Common myeloid progenitor, CD34-positive (primary cell): ENCODE data around the gene IQCE.
"Not testable (repeated sequence)": the region's sequence is repeated elsewhere in the genome, so short reads cannot be mapped to it uniquely, and the experiment has no call there.

Source experiments
- CTCF ChIA-PET: fragments of 350-600 bp; sonication (Branson Sonifier 250); formaldehyde crosslinking; loops from one replicate; lab custom pipeline; 2021; ENCODE audit warnings: antibody characterized with exemption; lab: Charles Lee
- POLR2A ChIA-PET: fragments of 350-600 bp; sonication (Branson Sonifier 250); formaldehyde crosslinking; loops from one replicate; lab custom pipeline; 2021; ENCODE audit warnings: antibody characterized with exemption; lab: Charles Lee
- DNase-seq, 3 donors: peaks; one replicate each; pipeline versions ENCODE4 v3.0.0 to v3.0.0-alpha.2; 2013
- H3K27ac ChIP-seq, 2 experiments: 1 replicate in 1 of 2; 2 replicates in 1 of 2; pipeline ENCODE4 v1.7.0; 2013; ENCODE audit warnings: inconsistent platforms in 2 of 2, low read length in 2 of 2, mild to moderate bottlenecking in 2 of 2, low read depth in 1 of 2, moderate library complexity in 1 of 2; ENCODE audit not compliant: severe bottlenecking in 2 of 2, insufficient read depth in 1 of 2, poor library complexity in 1 of 2
- H3K27me3 ChIP-seq, 5 experiments: replicated peaks in 2 of 5; 1 replicate in 3 of 5; 2 replicates in 2 of 5; pipeline versions ENCODE4 v1.6.1 to v1.7.0; 2013; ENCODE audit warnings: low read length in 4 of 5, mild to moderate bottlenecking in 2 of 5, moderate library complexity in 2 of 5, inconsistent platforms in 1 of 5; ENCODE audit not compliant: insufficient read depth in 5 of 5, control insufficient read depth in 4 of 5
- H3K36me3 ChIP-seq, 4 experiments: 1 replicate in 2 of 4; 2 replicates in 2 of 4; pipeline versions ENCODE4 v1.6.1 to v1.7.0; 2013; ENCODE audit warnings: low read length in 3 of 4, control low read depth in 1 of 4, mild to moderate bottlenecking in 1 of 4; ENCODE audit not compliant: control insufficient read depth in 4 of 4, insufficient read depth in 4 of 4
- H3K4me1 ChIP-seq, 4 experiments: 1 replicate in 3 of 4; 2 replicates in 1 of 4; pipeline versions ENCODE4 v1.6.1 to v1.7.1; 2013; ENCODE audit warnings: low read length in 3 of 4, mild to moderate bottlenecking in 3 of 4, control low read depth in 1 of 4, inconsistent platforms in 1 of 4, moderate library complexity in 1 of 4; ENCODE audit not compliant: control insufficient read depth in 4 of 4, insufficient read depth in 4 of 4; ENCODE audit errors: control extremely low read depth in 1 of 4
- H3K4me3 ChIP-seq, 7 experiments: 1 replicate in 4 of 7; 2 replicates in 3 of 7; pipeline versions ENCODE4 v1.5.1 to v1.7.0; 2013; ENCODE audit warnings: mild to moderate bottlenecking in 7 of 7, low read length in 6 of 7, moderate library complexity in 6 of 7, inconsistent platforms in 2 of 7, low read depth in 2 of 7, control low read depth in 1 of 7; ENCODE audit not compliant: insufficient read depth in 4 of 7, control insufficient read depth in 1 of 7; ENCODE audit errors: extremely low read depth in 1 of 7
- H3K9me3 ChIP-seq, 5 experiments: 1 replicate in 4 of 5; 2 replicates in 1 of 5; pipeline versions ENCODE4 v1.6.1 to v1.7.1; 2013; ENCODE audit warnings: low read length in 4 of 5, mild to moderate bottlenecking in 2 of 5, inconsistent platforms in 1 of 5, low read depth in 1 of 5, moderate library complexity in 1 of 5; ENCODE audit not compliant: control insufficient read depth in 4 of 5, insufficient read depth in 2 of 5; ENCODE audit errors: control extremely low read depth in 1 of 5
- WGBS: methylation state at CpG from one replicate; pipeline ENCODE4 v1.1.5; 2013; ENCODE audit not compliant: insufficient coverage; 5-methylcytosine and 5-hydroxymethylcytosine counted together

The IQCE gene

DNA sequence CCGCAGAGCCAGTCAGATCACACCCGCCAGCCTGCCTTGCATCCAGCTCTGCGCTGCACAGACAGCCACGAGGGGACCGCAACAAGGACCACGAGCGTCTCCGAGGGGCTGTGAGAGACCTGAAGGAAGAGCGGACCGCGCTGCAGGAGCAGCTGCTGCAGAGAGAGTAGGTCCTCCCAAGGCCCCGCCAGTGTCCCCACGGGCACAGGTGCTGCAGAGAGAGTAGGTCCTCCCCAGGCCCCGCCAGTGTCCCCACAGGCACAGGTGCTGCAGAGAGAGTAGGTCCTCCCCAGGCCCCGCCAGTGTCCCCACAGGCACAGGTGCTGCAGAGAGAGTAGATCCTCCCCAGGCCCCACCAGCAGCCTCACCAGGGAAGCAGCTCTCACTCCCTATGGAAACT is 31.2 kb downstream of the IQCE start:
- H3K4me1 ChIP-seq, H3K9me3 ChIP-seq, H3K4me3 ChIP-seq, H3K27ac ChIP-seq, H3K27me3 ChIP-seq, DNase-seq: not testable (repeated sequence)
- CTCF ChIA-PET: interaction anchor here (0.8 to 2.1 kb wide), 4 partner anchors 10 to 139 kb away, joined by 3 to 9 read pairs (median 3); no protein-coding TSS in a partner anchor
- peaks cover 4 to 25% (median 15%) of the 10 kb centered on the region in 4 experiments for H3K36me3 ChIP-seq
- WGBS: 98% methylated on average over 9 of the region's 15 CpGs
- POLR2A ChIA-PET: interaction anchor here (0.6 kb wide), 1 partner anchor 60 kb away, joined by 3 read pairs; no protein-coding TSS in a partner anchor

DNA sequence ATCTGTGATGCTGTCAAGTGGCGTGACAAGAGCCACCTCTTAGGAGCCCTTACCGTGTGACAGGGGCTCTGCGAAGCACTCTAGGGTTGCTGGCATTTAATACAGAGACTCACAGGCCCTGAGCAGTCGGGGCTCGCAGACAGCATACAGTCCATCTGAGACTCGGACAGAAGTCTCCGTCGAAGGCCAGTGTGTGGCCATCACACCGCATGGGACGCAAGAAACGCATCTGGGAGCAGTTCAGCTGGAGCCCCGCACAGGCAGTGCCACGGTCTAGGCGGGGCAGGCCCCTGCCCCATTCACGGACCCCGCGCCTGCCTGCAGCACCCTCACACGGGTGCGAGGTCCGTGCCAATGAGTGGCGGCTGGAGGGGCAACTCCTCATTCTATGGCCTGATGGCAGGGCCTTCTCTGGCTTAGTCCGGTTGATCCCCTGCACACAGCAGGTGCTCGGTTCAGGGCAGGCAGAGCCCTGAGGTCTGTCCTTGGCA is 33.6 kb downstream of the IQCE start:
- no peaks in the 10 kb centered on the region for H3K27me3 ChIP-seq
- no peaks in the 10 kb centered on the region for H3K4me1 ChIP-seq
- 96% methylated on average over 23 of the region's 23 CpGs for WGBS
- H3K9me3 ChIP-seq: no peaks in the 10 kb centered on the region
- H3K36me3 ChIP-seq: peaks cover 2 to 28% (median 12%) of the 10 kb centered on the region in 4 experiments
- H3K4me3 ChIP-seq: no peak overlapping the region
- H3K27ac ChIP-seq: no peak overlapping the region
- CTCF ChIA-PET: no interaction called here
- POLR2A ChIA-PET: no interaction called here
- DNase-seq: no peak

DNA sequence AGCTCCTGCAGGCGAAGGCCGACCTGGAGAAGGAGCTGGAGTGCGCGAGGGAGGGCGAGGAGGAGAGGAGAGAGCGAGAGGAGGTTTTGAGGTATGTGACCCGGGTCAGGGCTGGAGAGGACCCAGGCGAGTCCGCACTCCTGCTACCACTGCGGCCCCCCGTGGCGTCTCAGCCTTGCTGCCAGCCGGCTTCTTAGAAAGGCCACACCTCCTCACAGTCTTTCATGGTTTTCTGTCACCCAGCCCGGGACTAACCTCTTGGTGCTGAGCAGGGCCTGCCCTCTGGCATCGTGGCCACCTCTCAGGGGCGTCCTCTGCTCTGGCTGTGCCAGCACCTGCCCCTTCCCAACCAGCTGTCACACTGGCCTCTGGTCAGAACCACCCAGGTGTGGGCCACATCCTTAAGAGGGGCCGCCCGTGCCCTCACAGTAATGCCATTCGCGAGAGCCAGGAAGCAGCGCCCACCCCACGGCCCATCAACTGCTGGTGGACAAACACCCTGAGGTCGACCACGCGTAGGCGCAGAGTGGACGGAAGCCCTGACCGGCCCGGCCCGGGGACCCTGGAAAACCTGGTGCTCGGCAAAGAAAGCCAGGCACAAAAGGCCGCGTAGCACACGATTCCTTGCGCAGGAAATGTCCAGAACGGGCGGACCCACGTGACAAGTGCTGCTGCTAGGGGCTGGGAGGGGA is 34.4 kb downstream of the IQCE start:
- Histone ChIP-seq H3K9me3 (no peaks in the 10 kb centered on the region), H3K27ac (no peak overlapping the region), H3K36me3 (peaks cover 2 to 29% (median 12%) of the 10 kb centered on the region in 4 experiments), H3K4me1 (no peaks in the 10 kb centered on the region), H3K4me3 (no peak overlapping the region), H3K27me3 (no peaks in the 10 kb centered on the region)
- 95% methylated on average over 37 of the region's 38 CpGs for WGBS
- CTCF ChIA-PET: no interaction called here
- POLR2A ChIA-PET: no interaction called here
- no peak for DNase-seq

DNA sequence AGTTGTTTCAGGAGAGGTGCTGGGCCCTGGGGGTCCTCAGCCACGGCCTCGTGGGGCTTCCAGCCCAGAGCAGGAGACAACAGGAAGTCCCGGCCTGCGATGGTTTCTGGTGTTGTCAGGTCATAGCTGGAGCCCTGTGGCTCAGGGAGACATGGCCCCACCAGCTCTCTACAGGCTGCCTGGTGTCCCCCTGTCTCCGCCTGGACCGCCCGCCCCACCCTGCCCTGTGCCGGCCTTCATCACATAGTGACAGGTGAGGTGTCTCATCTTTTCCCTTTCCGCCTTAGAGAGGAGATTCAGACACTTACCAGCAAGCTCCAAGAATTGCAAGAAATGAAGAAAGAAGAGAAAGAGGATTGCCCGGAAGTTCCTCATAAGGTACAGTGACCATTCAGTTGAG is 35.8 kb downstream of the IQCE start:
- Histone ChIP-seq H3K4me3 (no peak overlapping the region), H3K27ac (no peak overlapping the region), H3K9me3 (no peaks in the 10 kb centered on the region), H3K4me1 (no peaks in the 10 kb centered on the region), H3K36me3 (peaks cover 2 to 33% (median 16%) of the 10 kb centered on the region in 4 experiments), H3K27me3 (no peaks in the 10 kb centered on the region)
- no peak for DNase-seq
- CTCF ChIA-PET: interaction anchor here (1.3 kb wide), 1 partner anchor 126 kb away, joined by 3 read pairs; no protein-coding TSS in a partner anchor
- POLR2A ChIA-PET: no interaction called here
- 91% methylated on average over 10 of the region's 10 CpGs for WGBS

DNA sequence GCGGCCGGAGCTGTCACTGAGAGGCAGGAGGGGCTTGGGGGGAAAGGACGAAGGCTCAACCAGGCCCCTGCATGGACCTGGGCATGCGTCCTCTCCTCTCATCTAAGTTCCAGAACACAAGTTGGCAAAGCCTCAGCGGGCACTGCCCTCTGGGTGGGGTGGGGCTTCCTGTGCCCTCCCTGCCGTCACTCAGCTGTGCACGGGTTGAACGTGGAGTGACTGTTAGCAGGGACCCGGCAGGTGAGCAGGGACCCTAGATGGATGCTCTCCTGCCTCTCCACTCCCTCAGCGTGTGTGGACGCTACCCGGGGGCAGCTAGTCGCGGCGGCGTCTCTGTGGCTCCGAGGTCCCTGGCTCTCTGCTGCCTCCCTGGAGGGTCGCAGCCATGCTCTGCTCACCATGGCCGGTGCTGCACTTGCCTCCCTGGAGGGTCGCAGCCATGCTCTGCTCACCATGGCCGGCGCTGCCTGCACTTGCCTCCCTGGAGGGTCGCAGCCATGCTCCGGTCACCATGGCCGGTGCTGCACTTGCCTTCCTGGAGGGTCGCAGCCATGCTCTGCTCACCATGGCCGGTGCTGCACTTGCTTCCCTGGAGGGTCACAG is 36.6 kb downstream of the IQCE start:
- H3K36me3 ChIP-seq: peaks cover 2 to 33% (median 17%) of the 10 kb centered on the region in 4 experiments
- POLR2A ChIA-PET: no interaction called here

GRCh38 chr7:2596464-2597272 is 37.9 kb downstream of the IQCE start:
- Histone ChIP-seq H3K36me3 (peaks cover 2 to 37% (median 20%) of the 10 kb centered on the region in 4 experiments), H3K4me3 (no peak overlapping the region), H3K4me1 (no peaks in the 10 kb centered on the region), H3K9me3 (no peaks in the 10 kb centered on the region), H3K27ac (no peak overlapping the region), H3K27me3 (no peaks in the 10 kb centered on the region)
- DNase-seq: no peak
- ChIA-PET POLR2A (interaction anchor here (0.6 kb wide), 1 partner anchor 49 kb away, joined by 3 read pairs; no protein-coding TSS in a partner anchor), CTCF (interaction anchor here (0.7 to 1.4 kb wide), 6 partner anchors 10 to 308 kb away, joined by 3 to 6 read pairs (median 3); no protein-coding TSS in a partner anchor)
- WGBS: 95% methylated on average over 22 of the region's 22 CpGs

More for the DNA sequence above, 36.6 kb downstream of the IQCE start:
- Histone ChIP-seq H3K27me3 (no peaks in the 10 kb centered on the region), H3K4me3 (no peak overlapping the region), H3K4me1 (no peaks in the 10 kb centered on the region), H3K9me3 (no peaks in the 10 kb centered on the region), H3K27ac (no peak overlapping the region)
- CTCF ChIA-PET: interaction anchor here (1.3 to 1.4 kb wide), 2 partner anchors 27 to 125 kb away, joined by 3 to 6 read pairs; no protein-coding TSS in a partner anchor
- no peak for DNase-seq
- WGBS: 96% methylated on average over 23 of the region's 27 CpGs
